Caco-2 (cell line): ENCODE data around the gene SLC6A18. TPM values are rescaled to one million over a fixed set of nuclear protein-coding genes. Genes with fewer than 3 reads are reported as not detected.

Source experiments
- BruUV-seq: library from RNA; stranded (reverse); fragments of 400-500 nt; replicated peaks from 2 replicates; lab custom pipeline; 2021; lab: Mats Ljungman, UMichigan
- CTCF ChIA-PET: fragments of 300-600 bp; sonication (Branson Sonifier 250); formaldehyde crosslinking; loops from one replicate; lab custom pipeline; 2022; ENCODE audit warnings: antibody characterized with exemption; lab: Charles Lee
- POLR2A ChIA-PET: fragments of 300-600 bp; sonication (Branson Sonifier 250); formaldehyde crosslinking; loops from one replicate; lab custom pipeline; 2022; ENCODE audit warnings: antibody characterized with exemption; lab: Charles Lee
- DNase-seq, 2 experiments: peaks; one replicate each; pipeline versions ENCODE4 v3.0.0 to v3.0.0-alpha.2; 2020 to 2022
- H3K27me3 ChIP-seq: replicated peaks from 2 replicates; pipeline ENCODE4 v1.6.0; 2011; ENCODE audit warnings: low read length; ENCODE audit not compliant: control insufficient read depth, insufficient read depth
- H3K36me3 ChIP-seq: 2 replicates; pipeline ENCODE4 v1.5.1; 2011; ENCODE audit warnings: low read length; ENCODE audit not compliant: control insufficient read depth, insufficient read depth
- H3K4me1 ChIP-seq: fragments of 250-450 bp; sonication (Bioruptor Pico); 2 replicates; pipeline ENCODE4 v1.5.1; 2020; ENCODE audit warnings: mild to moderate bottlenecking
- H3K4me3 ChIP-seq: 2 replicates; pipeline ENCODE4 v1.5.1; 2011; ENCODE audit warnings: low read depth, mild to moderate bottlenecking, control low read depth, low read length
- H3K9me3 ChIP-seq: fragments of 250-450 bp; sonication (Bioruptor Pico); 2 replicates; pipeline ENCODE4 v1.5.1; 2020; ENCODE audit warnings: mild to moderate bottlenecking, moderate library complexity
- H3K27ac Mint-ChIP-seq: one replicate; pipeline ENCODE4 v1.8.0; 2022; ENCODE audit warnings: mixed read lengths; ENCODE audit not compliant: unreplicated experiment
- H3K27me3 Mint-ChIP-seq: one replicate; pipeline ENCODE4 v1.8.0; 2022; ENCODE audit warnings: mixed read lengths; ENCODE audit not compliant: insufficient read depth, unreplicated experiment
- H3K36me3 Mint-ChIP-seq: one replicate; pipeline ENCODE4 v1.8.0; 2022; ENCODE audit warnings: mild to moderate bottlenecking, mixed read lengths; ENCODE audit not compliant: insufficient read depth, unreplicated experiment
- H3K4me1 Mint-ChIP-seq: one replicate; pipeline ENCODE4 v1.8.0; 2022; ENCODE audit warnings: low read depth, mixed read lengths; ENCODE audit not compliant: unreplicated experiment
- H3K4me3 Mint-ChIP-seq: one replicate; pipeline ENCODE4 v1.8.0; 2022; ENCODE audit warnings: mild to moderate bottlenecking, moderate library complexity, mixed read lengths; ENCODE audit not compliant: unreplicated experiment
- H3K9me3 Mint-ChIP-seq: one replicate; pipeline ENCODE4 v1.8.0; 2022; ENCODE audit warnings: mixed read lengths; ENCODE audit not compliant: unreplicated experiment
- intact Hi-C: fragments of 100-400 bp; cut with micrococcal nuclease; formaldehyde crosslinking; loops from one replicate; pipeline ENCODE4 v1.10.0; 2022; ENCODE audit not compliant: unreplicated experiment
- total RNA-seq: library from RNA; stranded (reverse); gene quantifications from 2 replicates; pipeline ENCODE4 v1.2.3, GENCODE V29; 2022
- TF ChIP-seq, protein P1 (sequence below), 2 experiments: fragments of 200-600 bp in 1 of 2; IDR thresholded peaks; 1 replicate in 1 of 2; 2 replicates in 1 of 2; pipeline versions ENCODE4 v1.5.1 to v1.8.0; 2011 to 2022; ENCODE audit warnings: antibody characterized with exemption in 1 of 2, control low read depth in 1 of 2, inconsistent platforms in 1 of 2, low read depth in 1 of 2, low read length in 1 of 2, mild to moderate bottlenecking in 1 of 2, moderate library complexity in 1 of 2; ENCODE audit not compliant: insufficient read depth in 1 of 2, severe bottlenecking in 1 of 2, unreplicated experiment in 1 of 2

Gene SLC6A18
- total RNA-seq, 1 experiment from 2014 or later = not detected

DNA sequence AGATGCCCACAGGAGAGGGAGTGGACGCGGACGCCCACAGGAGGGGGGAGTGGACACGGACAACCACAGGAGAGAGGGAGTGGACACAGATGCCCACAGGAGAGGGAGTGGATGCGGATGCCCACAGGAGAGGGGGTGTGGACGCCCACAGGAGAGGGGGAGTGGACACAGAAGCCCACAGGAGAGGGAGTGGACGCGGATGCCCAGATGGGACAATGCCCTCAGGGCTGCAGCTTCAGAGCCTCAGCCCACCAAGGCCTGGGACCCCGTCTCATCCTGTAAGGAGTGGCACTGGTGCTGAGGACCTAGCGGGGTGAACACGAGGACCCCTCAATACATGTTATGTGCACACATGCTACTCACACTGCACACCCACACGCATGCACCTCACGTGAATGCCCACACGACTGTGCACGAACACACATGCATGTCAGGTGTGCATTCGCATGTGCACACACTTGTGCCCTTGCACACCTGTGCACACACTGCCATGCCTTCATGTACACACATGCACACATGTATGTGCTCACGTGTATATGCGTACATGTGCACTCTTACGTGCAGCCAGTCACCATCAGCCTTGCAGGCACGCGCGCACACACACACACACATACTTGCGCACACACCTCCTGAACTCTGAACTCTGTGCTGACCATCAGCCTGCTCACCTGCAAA, 34.8 kb downstream of the SLC6A18 start:
- Histone ChIP-seq H3K4me1 (no peaks in the 10 kb centered on the region), H3K36me3 (no peaks in the 10 kb centered on the region), H3K4me3 (no peak overlapping the region), H3K27me3 (no peaks in the 10 kb centered on the region), H3K9me3 (no peaks in the 10 kb centered on the region)
- peaks cover 18% of the 10 kb centered on the region for H3K36me3 Mint-ChIP-seq
- H3K9me3 Mint-ChIP-seq = no peaks in the 10 kb centered on the region
- no peaks in the 10 kb centered on the region for H3K27me3 Mint-ChIP-seq
- BruUV-seq = no TSS peak
- POLR2A ChIA-PET = no interaction called here
- H3K4me1 Mint-ChIP-seq = no peaks in the 10 kb centered on the region
- H3K4me3 Mint-ChIP-seq = no peak overlapping the region
- peak in 1 of 2 experiments; percentile 29 for DNase-seq
- TF ChIP-seq, protein P1, sequence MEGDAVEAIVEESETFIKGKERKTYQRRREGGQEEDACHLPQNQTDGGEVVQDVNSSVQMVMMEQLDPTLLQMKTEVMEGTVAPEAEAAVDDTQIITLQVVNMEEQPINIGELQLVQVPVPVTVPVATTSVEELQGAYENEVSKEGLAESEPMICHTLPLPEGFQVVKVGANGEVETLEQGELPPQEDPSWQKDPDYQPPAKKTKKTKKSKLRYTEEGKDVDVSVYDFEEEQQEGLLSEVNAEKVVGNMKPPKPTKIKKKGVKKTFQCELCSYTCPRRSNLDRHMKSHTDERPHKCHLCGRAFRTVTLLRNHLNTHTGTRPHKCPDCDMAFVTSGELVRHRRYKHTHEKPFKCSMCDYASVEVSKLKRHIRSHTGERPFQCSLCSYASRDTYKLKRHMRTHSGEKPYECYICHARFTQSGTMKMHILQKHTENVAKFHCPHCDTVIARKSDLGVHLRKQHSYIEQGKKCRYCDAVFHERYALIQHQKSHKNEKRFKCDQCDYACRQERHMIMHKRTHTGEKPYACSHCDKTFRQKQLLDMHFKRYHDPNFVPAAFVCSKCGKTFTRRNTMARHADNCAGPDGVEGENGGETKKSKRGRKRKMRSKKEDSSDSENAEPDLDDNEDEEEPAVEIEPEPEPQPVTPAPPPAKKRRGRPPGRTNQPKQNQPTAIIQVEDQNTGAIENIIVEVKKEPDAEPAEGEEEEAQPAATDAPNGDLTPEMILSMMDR (IDR thresholded peaks at IDR 0.05; ENCODE audit: insufficient read depth in 1 of 2, low read depth in 1 of 2, low read length in 1 of 2, severe bottlenecking in 1 of 2, unreplicated experiment in 1 of 2) = no peak
- intact Hi-C loops = no loop called here
- CTCF ChIA-PET = no interaction called here
- no peak overlapping the region for H3K27ac Mint-ChIP-seq

DNA sequence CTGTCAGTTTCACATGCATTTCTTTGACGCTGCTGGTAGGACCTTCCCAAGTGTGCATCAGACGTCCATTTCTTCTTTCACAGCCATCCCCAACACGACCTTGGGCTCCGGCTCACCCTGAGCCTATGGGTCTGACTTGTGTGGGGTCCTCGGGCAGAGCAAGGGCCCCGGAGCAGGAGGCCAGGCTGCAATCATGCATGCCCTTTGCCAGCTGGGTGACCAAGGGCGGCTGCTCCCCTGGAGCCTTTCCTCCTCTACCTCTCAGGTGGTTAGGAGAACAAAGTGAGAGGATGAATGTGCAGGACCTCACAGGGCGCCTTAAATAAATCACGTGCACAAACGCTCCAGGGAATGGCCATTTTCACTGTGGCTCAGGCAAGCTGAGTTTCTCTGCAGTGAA, 36.5 kb downstream of the SLC6A18 start:
- POLR2A ChIA-PET = no interaction called here
- CTCF ChIA-PET = no interaction called here

DNA sequence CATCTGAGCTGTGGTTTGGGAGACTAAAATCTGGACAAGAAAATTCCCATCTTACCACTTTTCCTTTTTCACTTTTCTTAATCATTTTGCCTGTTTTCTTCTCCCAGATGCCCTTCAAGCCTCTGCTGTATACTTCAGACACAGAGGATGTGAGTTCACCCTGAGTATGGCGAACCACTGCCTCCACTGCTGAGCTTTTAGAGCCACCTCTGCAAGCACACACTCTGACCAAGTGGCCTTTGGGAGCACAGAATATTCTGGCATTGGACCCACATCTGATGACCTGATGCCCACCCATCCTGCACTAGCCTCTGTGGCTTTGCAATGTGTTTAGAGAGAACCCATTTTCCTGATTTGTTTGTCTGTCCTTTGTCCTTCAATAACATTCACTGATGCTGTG, 37.2 kb downstream of the SLC6A18 start:
- no TSS peak for BruUV-seq
- Histone ChIP-seq H3K4me1 (no peaks in the 10 kb centered on the region), H3K36me3 (no peaks in the 10 kb centered on the region), H3K27me3 (no peaks in the 10 kb centered on the region), H3K9me3 (no peaks in the 10 kb centered on the region), H3K4me3 (no peak overlapping the region)
- Mint-ChIP-seq H3K9me3 (no peaks in the 10 kb centered on the region), H3K4me3 (no peak overlapping the region), H3K4me1 (no peaks in the 10 kb centered on the region), H3K27ac (no peak overlapping the region), H3K36me3 (peaks cover 13% of the 10 kb centered on the region), H3K27me3 (no peaks in the 10 kb centered on the region)
- TF ChIP-seq, protein P1 (IDR thresholded peaks at IDR 0.05; ENCODE audit: insufficient read depth in 1 of 2, low read depth in 1 of 2, low read length in 1 of 2, severe bottlenecking in 1 of 2, unreplicated experiment in 1 of 2) = no peak
- no peak for DNase-seq
- ChIA-PET CTCF (no interaction called here), POLR2A (no interaction called here)
- intact Hi-C loops = no loop called here

More for the DNA sequence above, 36.5 kb downstream of the SLC6A18 start:
- Mint-ChIP-seq H3K9me3 (no peaks in the 10 kb centered on the region), H3K27ac (no peak overlapping the region), H3K27me3 (no peaks in the 10 kb centered on the region), H3K4me1 (no peaks in the 10 kb centered on the region), H3K4me3 (no peak overlapping the region), H3K36me3 (peaks cover 18% of the 10 kb centered on the region)
- BruUV-seq = no TSS peak
- Histone ChIP-seq H3K9me3 (no peaks in the 10 kb centered on the region), H3K36me3 (no peaks in the 10 kb centered on the region), H3K4me3 (no peak overlapping the region), H3K27me3 (no peaks in the 10 kb centered on the region), H3K4me1 (no peaks in the 10 kb centered on the region)
- intact Hi-C loops = no loop called here
- TF ChIP-seq, protein P1 (IDR thresholded peaks at IDR 0.05; ENCODE audit: insufficient read depth in 1 of 2, low read depth in 1 of 2, low read length in 1 of 2, severe bottlenecking in 1 of 2, unreplicated experiment in 1 of 2) = no peak
- no peak for DNase-seq
